Measurements from ENCODE around the gene ZBTB39. TPM values are rescaled to one million over a fixed set of nuclear protein-coding genes. Genes with fewer than 3 reads are reported as not detected.
A peak's percentile ranks its signal among the peaks of the same experiment; 100 is the strongest.

ZBTB39 gene
- total and polyA plus RNA-seq, 2 of the 13 experiments (the other 11 are each of a cell fraction or from before 2014, with no cell fraction given): 6.5 to 6.9 TPM

- TF ChIP-seq ZBED4 (CRISPR knock-in tag; IDR thresholded peaks at IDR 0.05; ENCODE audit: borderline replicate concordance) (0 out of 2 replicates have a peak, but pooled peaks have one; percentile 38), SNAPC2 (CRISPR knock-in tag; IDR thresholded peaks at IDR 0.05) (0 out of 2 replicates have a peak, but pooled peaks have one; percentile 66), SIX1 (CRISPR knock-in tag; IDR thresholded peaks at IDR 0.05; ENCODE audit: borderline replicate concordance) (no peak), SOX5 (CRISPR knock-in tag; IDR thresholded peaks at IDR 0.05; ENCODE audit: borderline replicate concordance) (peak; percentile 71; the same call in 1 of the 2 replicates), ZNF317 (CRISPR knock-in tag; IDR thresholded peaks at IDR 0.05) (no peak), BRD4 (CRISPR knock-in tag; IDR thresholded peaks at IDR 0.05) (no peak), ZNF766 (CRISPR knock-in tag; IDR thresholded peaks at IDR 0.05; ENCODE audit: borderline replicate concordance) (peak; percentile 29; the same call in 1 of the 2 replicates), PATZ1 (CRISPR knock-in tag; IDR thresholded peaks at IDR 0.05) (0 out of 2 replicates have a peak, but pooled peaks have one; percentile 36), NR2C2 (CRISPR knock-in tag; IDR thresholded peaks at IDR 0.05; ENCODE audit: borderline replicate concordance) (peak; percentile 94), BRCA1 (CRISPR knock-in tag; IDR thresholded peaks at IDR 0.05) (no peak), ASH2L (IDR thresholded peaks at IDR 0.05; ENCODE audit: insufficient read length, low read depth, low read length) (peak; percentile 23)
- TF ChIP-seq, protein P1, sequence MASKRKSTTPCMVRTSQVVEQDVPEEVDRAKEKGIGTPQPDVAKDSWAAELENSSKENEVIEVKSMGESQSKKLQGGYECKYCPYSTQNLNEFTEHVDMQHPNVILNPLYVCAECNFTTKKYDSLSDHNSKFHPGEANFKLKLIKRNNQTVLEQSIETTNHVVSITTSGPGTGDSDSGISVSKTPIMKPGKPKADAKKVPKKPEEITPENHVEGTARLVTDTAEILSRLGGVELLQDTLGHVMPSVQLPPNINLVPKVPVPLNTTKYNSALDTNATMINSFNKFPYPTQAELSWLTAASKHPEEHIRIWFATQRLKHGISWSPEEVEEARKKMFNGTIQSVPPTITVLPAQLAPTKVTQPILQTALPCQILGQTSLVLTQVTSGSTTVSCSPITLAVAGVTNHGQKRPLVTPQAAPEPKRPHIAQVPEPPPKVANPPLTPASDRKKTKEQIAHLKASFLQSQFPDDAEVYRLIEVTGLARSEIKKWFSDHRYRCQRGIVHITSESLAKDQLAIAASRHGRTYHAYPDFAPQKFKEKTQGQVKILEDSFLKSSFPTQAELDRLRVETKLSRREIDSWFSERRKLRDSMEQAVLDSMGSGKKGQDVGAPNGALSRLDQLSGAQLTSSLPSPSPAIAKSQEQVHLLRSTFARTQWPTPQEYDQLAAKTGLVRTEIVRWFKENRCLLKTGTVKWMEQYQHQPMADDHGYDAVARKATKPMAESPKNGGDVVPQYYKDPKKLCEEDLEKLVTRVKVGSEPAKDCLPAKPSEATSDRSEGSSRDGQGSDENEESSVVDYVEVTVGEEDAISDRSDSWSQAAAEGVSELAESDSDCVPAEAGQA (IDR thresholded peaks at IDR 0.05; ENCODE audit: low read depth): no peak
- TF ChIP-seq, protein P1 (CRISPR knock-in tag; IDR thresholded peaks at IDR 0.05; ENCODE audit: borderline replicate concordance): no peak
- TF ChIP-seq, protein P2, sequence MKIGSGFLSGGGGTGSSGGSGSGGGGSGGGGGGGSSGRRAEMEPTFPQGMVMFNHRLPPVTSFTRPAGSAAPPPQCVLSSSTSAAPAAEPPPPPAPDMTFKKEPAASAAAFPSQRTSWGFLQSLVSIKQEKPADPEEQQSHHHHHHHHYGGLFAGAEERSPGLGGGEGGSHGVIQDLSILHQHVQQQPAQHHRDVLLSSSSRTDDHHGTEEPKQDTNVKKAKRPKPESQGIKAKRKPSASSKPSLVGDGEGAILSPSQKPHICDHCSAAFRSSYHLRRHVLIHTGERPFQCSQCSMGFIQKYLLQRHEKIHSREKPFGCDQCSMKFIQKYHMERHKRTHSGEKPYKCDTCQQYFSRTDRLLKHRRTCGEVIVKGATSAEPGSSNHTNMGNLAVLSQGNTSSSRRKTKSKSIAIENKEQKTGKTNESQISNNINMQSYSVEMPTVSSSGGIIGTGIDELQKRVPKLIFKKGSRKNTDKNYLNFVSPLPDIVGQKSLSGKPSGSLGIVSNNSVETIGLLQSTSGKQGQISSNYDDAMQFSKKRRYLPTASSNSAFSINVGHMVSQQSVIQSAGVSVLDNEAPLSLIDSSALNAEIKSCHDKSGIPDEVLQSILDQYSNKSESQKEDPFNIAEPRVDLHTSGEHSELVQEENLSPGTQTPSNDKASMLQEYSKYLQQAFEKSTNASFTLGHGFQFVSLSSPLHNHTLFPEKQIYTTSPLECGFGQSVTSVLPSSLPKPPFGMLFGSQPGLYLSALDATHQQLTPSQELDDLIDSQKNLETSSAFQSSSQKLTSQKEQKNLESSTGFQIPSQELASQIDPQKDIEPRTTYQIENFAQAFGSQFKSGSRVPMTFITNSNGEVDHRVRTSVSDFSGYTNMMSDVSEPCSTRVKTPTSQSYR (CRISPR knock-in tag; IDR thresholded peaks at IDR 0.05; ENCODE audit: borderline replicate concordance): no peak
These were observed 4.9 kb downstream of the ZBTB39 start (continued) for GRCh38 chr12:57001448-57001906.
